Keratinocyte (primary cell): Measurements from ENCODE around the gene WAC.

Experiments used
- CTCF ChIP-seq, 3 experiments: IDR thresholded peaks in 1 of 3; conservative IDR thresholded peaks in 1 of 3; optimal IDR thresholded peaks in 1 of 3; 2 replicates in 2 of 3; 3 replicates in 1 of 3; pipeline versions ENCODE3 to v1.5.1; 2011; ENCODE audit warnings: low read length in 3 of 3, mild to moderate bottlenecking in 3 of 3, moderate library complexity in 2 of 3, control low read depth in 1 of 3, inconsistent platforms in 1 of 3; ENCODE audit not compliant: insufficient read depth in 2 of 3; ENCODE audit errors: extremely low read depth in 1 of 3
- EZH2 ChIP-seq: IDR thresholded peaks from one replicate; pipeline ENCODE4 v1.6.1; 2012; ENCODE audit warnings: inconsistent platforms, mild to moderate bottlenecking, low read length, moderate library complexity

GRCh38 chr10:28623483-28623882 lies 90.6 kb downstream of the WAC start:
- no peak for TF ChIP-seq CTCF (optimal IDR thresholded peaks at IDR 0.05 in 1 of 3, IDR thresholded peaks at IDR 0.05 in 1 of 3, conservative IDR thresholded peaks at IDR 0.05 in 1 of 3; ENCODE audit: extremely low read depth in 1 of 3, insufficient read depth in 2 of 3, low read length in 3 of 3)
- TF ChIP-seq EZH2, result no peak
